Lower leg skin (tissue), 3 donors: Measurements from ENCODE around the gene LEFTY2.

ENCODE experiments used
- POLR2A ChIP-seq, 2 donors: fragments of 450-650 bp; IDR thresholded peaks; one replicate each; pipeline ENCODE4 v1.6.1; 2016 to 2017; ENCODE audit warnings: antibody characterized with exemption in 2 of 2, mild to moderate bottlenecking in 1 of 2, moderate library complexity in 1 of 2
- TF ChIP-seq, protein P1 (sequence below), 3 donors: fragments of 450-650 bp; IDR thresholded peaks; one replicate each; pipeline ENCODE4 v1.5.1; 2016; ENCODE audit warnings: antibody characterized with exemption in 3 of 3, mild to moderate bottlenecking in 3 of 3, moderate library complexity in 2 of 3

DNA sequence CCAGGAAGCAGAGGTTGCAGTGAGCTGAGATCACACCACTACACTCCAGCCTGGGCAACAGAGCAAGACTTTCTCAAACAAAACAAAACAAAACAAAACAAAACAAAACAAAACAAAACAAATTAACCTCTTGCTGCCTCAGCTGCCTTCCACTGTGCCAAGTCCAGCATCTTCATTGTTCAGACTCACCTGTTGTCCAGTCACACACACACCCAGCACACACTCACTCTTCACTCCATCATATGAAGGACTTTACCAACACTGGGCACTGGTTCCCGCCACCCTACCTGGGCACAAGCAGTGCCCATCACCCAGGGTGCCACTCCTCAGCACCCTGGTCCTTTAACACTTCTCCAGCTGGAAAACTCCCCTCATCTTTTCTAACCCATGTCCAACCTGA is 31.5 kb downstream of the LEFTY2 start:
- TF ChIP-seq, protein P1, sequence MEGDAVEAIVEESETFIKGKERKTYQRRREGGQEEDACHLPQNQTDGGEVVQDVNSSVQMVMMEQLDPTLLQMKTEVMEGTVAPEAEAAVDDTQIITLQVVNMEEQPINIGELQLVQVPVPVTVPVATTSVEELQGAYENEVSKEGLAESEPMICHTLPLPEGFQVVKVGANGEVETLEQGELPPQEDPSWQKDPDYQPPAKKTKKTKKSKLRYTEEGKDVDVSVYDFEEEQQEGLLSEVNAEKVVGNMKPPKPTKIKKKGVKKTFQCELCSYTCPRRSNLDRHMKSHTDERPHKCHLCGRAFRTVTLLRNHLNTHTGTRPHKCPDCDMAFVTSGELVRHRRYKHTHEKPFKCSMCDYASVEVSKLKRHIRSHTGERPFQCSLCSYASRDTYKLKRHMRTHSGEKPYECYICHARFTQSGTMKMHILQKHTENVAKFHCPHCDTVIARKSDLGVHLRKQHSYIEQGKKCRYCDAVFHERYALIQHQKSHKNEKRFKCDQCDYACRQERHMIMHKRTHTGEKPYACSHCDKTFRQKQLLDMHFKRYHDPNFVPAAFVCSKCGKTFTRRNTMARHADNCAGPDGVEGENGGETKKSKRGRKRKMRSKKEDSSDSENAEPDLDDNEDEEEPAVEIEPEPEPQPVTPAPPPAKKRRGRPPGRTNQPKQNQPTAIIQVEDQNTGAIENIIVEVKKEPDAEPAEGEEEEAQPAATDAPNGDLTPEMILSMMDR (IDR thresholded peaks at IDR 0.05), result no peak
- no peak for TF ChIP-seq POLR2A (IDR thresholded peaks at IDR 0.05)
